Prostate gland (tissue), 2 donors: ENCODE results near the gene SLIT1. TPM values are rescaled to one million over a fixed set of nuclear protein-coding genes. Genes with fewer than 3 reads are reported as not detected.
A peak's percentile ranks its signal among the peaks of the same experiment; 100 is the strongest.

Experiments used
- DNase-seq: peaks from one replicate; pipeline ENCODE4 v3.0.0-alpha.2; 2019; ENCODE audit warnings: low spot score
- H3K27ac ChIP-seq, 2 donors: fragments of 200-600 bp; sonication (generic); 2 replicates each; pipeline ENCODE4 v1.5.1; 2017 to 2019
- H3K27me3 ChIP-seq: fragments of 200-600 bp; sonication (generic); replicated peaks from 2 replicates; pipeline ENCODE4 v1.5.1; 2019; ENCODE audit not compliant: insufficient read depth
- H3K36me3 ChIP-seq, 2 donors: fragments of 200-600 bp; sonication (generic); 1 replicate in 1 of 2; 2 replicates in 1 of 2; pipeline versions ENCODE4 v1.5.1 to v1.8.1; 2017 to 2019
- H3K4me1 ChIP-seq: fragments of 200-600 bp; sonication (generic); replicated peaks from 2 replicates; pipeline ENCODE4 v1.5.1; 2019
- H3K4me3 ChIP-seq, 2 donors: fragments of 200-600 bp; sonication (generic); 2 replicates each; pipeline ENCODE4 v1.5.1; 2017 to 2019
- H3K9me3 ChIP-seq: fragments of 200-600 bp; sonication (generic); 2 replicates; pipeline ENCODE4 v1.5.1; 2017
- POLR2A ChIP-seq: fragments of 450-650 bp; IDR thresholded peaks from one replicate; pipeline ENCODE4 v1.6.1; 2016; ENCODE audit warnings: antibody characterized with exemption, mild to moderate bottlenecking
- POLR2AphosphoS5 ChIP-seq: sonication (generic); formaldehyde crosslinking; IDR thresholded peaks from one replicate; pipeline ENCODE4 v1.6.1; 2017; ENCODE audit warnings: antibody characterized with exemption
- WGBS: methylation state at CpG from one replicate; pipeline ENCODE4 v1.1.5; 2018; 5-methylcytosine and 5-hydroxymethylcytosine counted together
- intact Hi-C: fragments of 100-400 bp; cut with DNase I; formaldehyde crosslinking; loops from one replicate; pipeline ENCODE4 v1.14.2; 2022
- total RNA-seq, 2 donors: library from RNA; depleted of rRNA; stranded (reverse); fragments of >200 nt; gene quantifications; one replicate each; pipeline ENCODE4 v1.1.0, GENCODE V29; 2016
- TF ChIP-seq, protein P1 (sequence below), 4 experiments: fragments of 200-600 bp in 2 of 4; fragments of 450-650 bp in 2 of 4; sonication (generic) in 2 of 4; IDR thresholded peaks; 1 replicate in 3 of 4; 2 replicates in 1 of 4; pipeline ENCODE4 v1.5.1; 2016 to 2019; ENCODE audit warnings: antibody characterized with exemption in 4 of 4, mild to moderate bottlenecking in 2 of 4, moderate library complexity in 2 of 4

SLIT1 gene
- total RNA-seq: under 1 TPM; 0.59 to 0.91 TPM

GRCh38 chr10:97185326-97186058 lies at the start of gene SLIT1:
TSS of gene SLIT1 (minus strand) at chr10:97185959. CDS start at chr10:97185674, 285 bp downstream.
- peak within 1 kb of the TSS; percentile 12 to 28 for H3K4me3 ChIP-seq
- under 1% methylated on average over 34 of the region's 74 CpGs for WGBS
- no peak for DNase-seq

GRCh38 chr10:97235353-97235752 lies 49.6 kb upstream of the SLIT1 start:
- Histone ChIP-seq H3K4me3 (no peak overlapping the region), H3K27ac (no peak overlapping the region), H3K4me1 (no peaks in the 10 kb centered on the region), H3K36me3 (no peaks in the 10 kb centered on the region), H3K27me3 (no peaks in the 10 kb centered on the region), H3K9me3 (no peaks in the 10 kb centered on the region)
- whole genome bisulfite sequencing: 90% methylated on average over 4 of the region's 4 CpGs
- TF ChIP-seq POLR2A (no peak), POLR2AphosphoS5 (no peak)
- TF ChIP-seq, protein P1, sequence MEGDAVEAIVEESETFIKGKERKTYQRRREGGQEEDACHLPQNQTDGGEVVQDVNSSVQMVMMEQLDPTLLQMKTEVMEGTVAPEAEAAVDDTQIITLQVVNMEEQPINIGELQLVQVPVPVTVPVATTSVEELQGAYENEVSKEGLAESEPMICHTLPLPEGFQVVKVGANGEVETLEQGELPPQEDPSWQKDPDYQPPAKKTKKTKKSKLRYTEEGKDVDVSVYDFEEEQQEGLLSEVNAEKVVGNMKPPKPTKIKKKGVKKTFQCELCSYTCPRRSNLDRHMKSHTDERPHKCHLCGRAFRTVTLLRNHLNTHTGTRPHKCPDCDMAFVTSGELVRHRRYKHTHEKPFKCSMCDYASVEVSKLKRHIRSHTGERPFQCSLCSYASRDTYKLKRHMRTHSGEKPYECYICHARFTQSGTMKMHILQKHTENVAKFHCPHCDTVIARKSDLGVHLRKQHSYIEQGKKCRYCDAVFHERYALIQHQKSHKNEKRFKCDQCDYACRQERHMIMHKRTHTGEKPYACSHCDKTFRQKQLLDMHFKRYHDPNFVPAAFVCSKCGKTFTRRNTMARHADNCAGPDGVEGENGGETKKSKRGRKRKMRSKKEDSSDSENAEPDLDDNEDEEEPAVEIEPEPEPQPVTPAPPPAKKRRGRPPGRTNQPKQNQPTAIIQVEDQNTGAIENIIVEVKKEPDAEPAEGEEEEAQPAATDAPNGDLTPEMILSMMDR (IDR thresholded peaks at IDR 0.05): no peak
- no peak for DNase-seq
- intact Hi-C loops: no loop called here

More at GRCh38 chr10:97185326-97186058, at the start of gene SLIT1:
- Histone ChIP-seq H3K27ac (no peak within 1 kb of the TSS), H3K36me3 (no peaks in the 10 kb centered on the region), H3K4me1 (peaks cover 7% of the 10 kb centered on the region), H3K9me3 (no peaks in the 10 kb centered on the region), H3K27me3 (peaks cover 5% of the 10 kb centered on the region)
- intact Hi-C loops: no loop called here
- TF ChIP-seq, protein P1 (IDR thresholded peaks at IDR 0.05): no peak
- no peak for TF ChIP-seq POLR2AphosphoS5
- no peak for TF ChIP-seq POLR2A

- intact Hi-C loops: no loop called here
- Histone ChIP-seq H3K27ac (no peak overlapping the region), H3K27me3 (no peaks in the 10 kb centered on the region), H3K4me3 (no peak overlapping the region), H3K36me3 (no peaks in the 10 kb centered on the region), H3K4me1 (no peaks in the 10 kb centered on the region), H3K9me3 (no peaks in the 10 kb centered on the region)
- 38% methylated on average over 1 of the region's 1 CpG for WGBS
- TF ChIP-seq, protein P1 (IDR thresholded peaks at IDR 0.05): peak in 3 of 4 experiments; percentile 28 to 61 (median 55)
- no peak for TF ChIP-seq POLR2AphosphoS5
- no peak for DNase-seq
These were observed 48.6 kb upstream of the SLIT1 start for GRCh38 chr10:97234400-97234799.

GRCh38 chr10:97230146-97230545 lies 44.4 kb upstream of the SLIT1 start:
- Histone ChIP-seq H3K4me3 (no peak overlapping the region), H3K27ac (no peak overlapping the region), H3K36me3 (no peaks in the 10 kb centered on the region), H3K4me1 (no peaks in the 10 kb centered on the region), H3K9me3 (no peaks in the 10 kb centered on the region), H3K27me3 (no peaks in the 10 kb centered on the region)
- no peak for DNase-seq
- intact Hi-C loops: no loop called here
- WGBS: 94% methylated on average over 1 of the region's 1 CpG
- no peak for TF ChIP-seq POLR2A
- no peak for TF ChIP-seq POLR2AphosphoS5
- TF ChIP-seq, protein P1 (IDR thresholded peaks at IDR 0.05): no peak
